Measurements from ENCODE around the gene IQCM.
"Not testable (repeated sequence)": the region's sequence is repeated elsewhere in the genome, so short reads cannot be mapped to it uniquely, and the experiment has no call there.

DNA sequence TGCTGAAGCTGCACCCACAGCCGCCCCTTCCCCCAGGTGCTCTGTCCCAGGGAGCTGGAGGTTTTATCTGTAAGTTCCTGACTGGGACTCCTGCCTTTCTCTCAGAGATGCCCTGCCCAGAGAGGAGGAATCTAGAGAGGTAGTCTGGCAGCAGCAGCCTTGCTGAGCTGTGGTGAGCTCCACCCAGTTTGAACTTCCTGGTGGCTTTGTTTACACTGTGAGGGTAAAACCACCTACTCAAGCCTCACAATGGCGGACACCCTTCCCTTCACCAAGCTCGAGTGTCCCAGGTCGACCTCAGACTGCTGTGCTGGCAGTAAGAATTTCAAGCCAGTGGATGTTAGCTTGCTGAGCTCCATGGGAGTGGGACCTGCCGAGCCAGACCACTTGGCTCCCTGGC is 474.5 kb downstream of the IQCM start:
- TF ChIP-seq, protein P1, sequence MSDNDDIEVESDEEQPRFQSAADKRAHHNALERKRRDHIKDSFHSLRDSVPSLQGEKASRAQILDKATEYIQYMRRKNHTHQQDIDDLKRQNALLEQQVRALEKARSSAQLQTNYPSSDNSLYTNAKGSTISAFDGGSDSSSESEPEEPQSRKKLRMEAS (IDR thresholded peaks at IDR 0.05) = not testable (repeated sequence)
- TF ChIP-seq, protein P2, sequence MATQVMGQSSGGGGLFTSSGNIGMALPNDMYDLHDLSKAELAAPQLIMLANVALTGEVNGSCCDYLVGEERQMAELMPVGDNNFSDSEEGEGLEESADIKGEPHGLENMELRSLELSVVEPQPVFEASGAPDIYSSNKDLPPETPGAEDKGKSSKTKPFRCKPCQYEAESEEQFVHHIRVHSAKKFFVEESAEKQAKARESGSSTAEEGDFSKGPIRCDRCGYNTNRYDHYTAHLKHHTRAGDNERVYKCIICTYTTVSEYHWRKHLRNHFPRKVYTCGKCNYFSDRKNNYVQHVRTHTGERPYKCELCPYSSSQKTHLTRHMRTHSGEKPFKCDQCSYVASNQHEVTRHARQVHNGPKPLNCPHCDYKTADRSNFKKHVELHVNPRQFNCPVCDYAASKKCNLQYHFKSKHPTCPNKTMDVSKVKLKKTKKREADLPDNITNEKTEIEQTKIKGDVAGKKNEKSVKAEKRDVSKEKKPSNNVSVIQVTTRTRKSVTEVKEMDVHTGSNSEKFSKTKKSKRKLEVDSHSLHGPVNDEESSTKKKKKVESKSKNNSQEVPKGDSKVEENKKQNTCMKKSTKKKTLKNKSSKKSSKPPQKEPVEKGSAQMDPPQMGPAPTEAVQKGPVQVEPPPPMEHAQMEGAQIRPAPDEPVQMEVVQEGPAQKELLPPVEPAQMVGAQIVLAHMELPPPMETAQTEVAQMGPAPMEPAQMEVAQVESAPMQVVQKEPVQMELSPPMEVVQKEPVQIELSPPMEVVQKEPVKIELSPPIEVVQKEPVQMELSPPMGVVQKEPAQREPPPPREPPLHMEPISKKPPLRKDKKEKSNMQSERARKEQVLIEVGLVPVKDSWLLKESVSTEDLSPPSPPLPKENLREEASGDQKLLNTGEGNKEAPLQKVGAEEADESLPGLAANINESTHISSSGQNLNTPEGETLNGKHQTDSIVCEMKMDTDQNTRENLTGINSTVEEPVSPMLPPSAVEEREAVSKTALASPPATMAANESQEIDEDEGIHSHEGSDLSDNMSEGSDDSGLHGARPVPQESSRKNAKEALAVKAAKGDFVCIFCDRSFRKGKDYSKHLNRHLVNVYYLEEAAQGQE (IDR thresholded peaks at IDR 0.05) = not testable (repeated sequence)
- not testable (repeated sequence) for TF ChIP-seq RNF2 (IDR thresholded peaks at IDR 0.05; ENCODE audit: borderline replicate concordance, low read depth)

Data from A549 (cell line).